Aorta (tissue), 4 donors: Measurements from ENCODE around the gene AKT1S1. TPM values are rescaled to one million over a fixed set of nuclear protein-coding genes. Genes with fewer than 3 reads are reported as not detected.

Source experiments
- microRNA-seq, 2 donors: library from miRNA; unstranded; fragments of <30 nt; microRNA quantifications; one replicate each; pipeline ENCODE4 v1.2.0, GENCODE V29; 2020
- polyA plus RNA-seq, 2 donors: library from polyadenylated mRNA; stranded (reverse); fragments of 200-250 nt; gene quantifications; one replicate each; pipeline ENCODE4 v1.2.3, GENCODE V29; 2013
- total RNA-seq, 2 donors: library from RNA; stranded (reverse); fragmentation: NEBNext Ultra II Directional; extraction: Animal tissue kit (Norgen Biotek cat#: 25700); gene quantifications; one replicate each; pipeline ENCODE4 v1.2.1, GENCODE V29; 2021
- donor health status: healthy with polysubstance abuse.
- donor health status: Bipolar disorder and iron deficiency.
- donor health status: DM: no; HTN: no; CAD: no.
- donor health status: DM: yes; HTN: yes; CAD: no.

Gene AKT1S1
- total and polyA plus RNA-seq, 4 donors, result 24.4 to 44.6 (median 27.7) TPM

Small RNA genes within 50 kb of the gene (microRNA-seq; reads per million reads assigned to microRNA genes)
- gene MIR4749 (0.99 to 1.8 reads per million in 2 donors), gene MIR4750 (0 to 1.2 reads per million in 2 donors), gene MIR6800 (0 reads per million in 2 donors)

Other genes starting within 250 kb of the AKT1S1 start
- gene RRAS, start 237.2 kb downstream of the AKT1S1 start, total RNA-seq, result 100 to 1,000 TPM; 139 to 167 TPM
- 100 to 1,000 TPM; 320 to 407 TPM for gene RRAS, start 237.2 kb downstream of the AKT1S1 start, polyA plus RNA-seq
- 10 to 100 TPM; 53.0 to 54.5 TPM for gene SCAF1, start 235.1 kb downstream of the AKT1S1 start, total RNA-seq
- gene SCAF1, start 235.1 kb downstream of the AKT1S1 start, polyA plus RNA-seq, result 10 to 100 TPM; 10.1 to 19.0 TPM
- gene IRF3, start 211.5 kb downstream of the AKT1S1 start, total RNA-seq, result 10 to 100 TPM; 53.7 to 82.7 TPM
- gene IRF3, start 211.5 kb downstream of the AKT1S1 start, polyA plus RNA-seq, result 100 to 1,000 TPM in 1 of 2 donors, 10 to 100 TPM in 1; 37.8 to 278 TPM
- 10 to 100 TPM in 1 of 2 donors, 1 to 10 TPM in 1; 9.9 to 14.0 TPM for gene BCL2L12, start 211.4 kb downstream of the AKT1S1 start, total RNA-seq
- gene BCL2L12, start 211.4 kb downstream of the AKT1S1 start, polyA plus RNA-seq, result 10 to 100 TPM in 1 of 2 donors, 1 to 10 TPM in 1; 5.8 to 16.4 TPM
- gene PRMT1, start 200.1 kb downstream of the AKT1S1 start, total RNA-seq, result 10 to 100 TPM; 76.5 to 88.3 TPM
- 100 to 1,000 TPM in 1 of 2 donors, 10 to 100 TPM in 1; 68.5 to 110 TPM for gene PRMT1, start 200.1 kb downstream of the AKT1S1 start, polyA plus RNA-seq
- gene ADM5, start 187.8 kb downstream of the AKT1S1 start, total RNA-seq, result 1 to 10 TPM in 1 of 2 donors, under 1 TPM in 1; 0.94 to 4.8 TPM
- gene ADM5, start 187.8 kb downstream of the AKT1S1 start, polyA plus RNA-seq, result under 1 TPM; 0.13 to 0.63 TPM
- 10 to 100 TPM in 1 of 2 donors, 1 to 10 TPM in 1; 6.5 to 24.4 TPM for gene CPT1C, start 186.2 kb downstream of the AKT1S1 start, total RNA-seq
- 1 to 10 TPM; 1.9 to 5.7 TPM for gene CPT1C, start 186.2 kb downstream of the AKT1S1 start, polyA plus RNA-seq
- 1 to 10 TPM in 1 of 2 donors, under 1 TPM in 1; 0.42 to 2.6 TPM for gene TSKS, start 114.0 kb downstream of the AKT1S1 start, total RNA-seq
- gene TSKS, start 114.0 kb downstream of the AKT1S1 start, polyA plus RNA-seq, result under 1 TPM in 1 of 2 donors, not detected in 1; 0.38 TPM
- gene AP2A1, start 110.4 kb downstream of the AKT1S1 start, total RNA-seq, result 10 to 100 TPM; 71.3 to 77.5 TPM
- 10 to 100 TPM; 19.9 to 63.1 TPM for gene AP2A1, start 110.4 kb downstream of the AKT1S1 start, polyA plus RNA-seq
- gene FUZ, start 64.1 kb downstream of the AKT1S1 start, total RNA-seq, result 10 to 100 TPM in 1 of 2 donors, 1 to 10 TPM in 1; 9.3 to 18.1 TPM
- 10 to 100 TPM; 11.5 to 27.8 TPM for gene FUZ, start 64.1 kb downstream of the AKT1S1 start, polyA plus RNA-seq
- 10 to 100 TPM; 27.2 to 40.3 TPM for gene MED25, start 59.1 kb downstream of the AKT1S1 start, total RNA-seq
- 10 to 100 TPM; 18.3 to 52.8 TPM for gene MED25, start 59.1 kb downstream of the AKT1S1 start, polyA plus RNA-seq
- 100 to 1,000 TPM; 103 to 133 TPM for gene PTOV1, start 26.2 kb downstream of the AKT1S1 start, total RNA-seq
- gene PTOV1, start 26.2 kb downstream of the AKT1S1 start, polyA plus RNA-seq, result 100 to 1,000 TPM in 1 of 2 donors, 10 to 100 TPM in 1; 50.0 to 142 TPM
- gene PNKP, start 9.8 kb downstream of the AKT1S1 start, total RNA-seq, result 10 to 100 TPM; 65.2 to 76.5 TPM
- 10 to 100 TPM; 23.7 to 93.0 TPM for gene PNKP, start 9.8 kb downstream of the AKT1S1 start, polyA plus RNA-seq
- 10 to 100 TPM; 41.1 to 52.4 TPM for gene TBC1D17, start 347 bp upstream of the AKT1S1 start, total RNA-seq
- 100 to 1,000 TPM in 1 of 2 donors, 10 to 100 TPM in 1; 22.7 to 102 TPM for gene TBC1D17, start 347 bp upstream of the AKT1S1 start, polyA plus RNA-seq
- gene IL4I1, start 19.5 kb upstream of the AKT1S1 start, total RNA-seq, result 1 to 10 TPM in 1 of 2 donors, under 1 TPM in 1; 0.84 to 7.2 TPM
- gene IL4I1, start 19.5 kb upstream of the AKT1S1 start, polyA plus RNA-seq, result under 1 TPM in 1 of 2 donors, not detected in 1; 0.50 TPM
- 10 to 100 TPM; 13.8 to 43.3 TPM for gene ATF5, start 51.9 kb upstream of the AKT1S1 start, total RNA-seq
- 10 to 100 TPM; 11.6 to 24.0 TPM for gene ATF5, start 51.9 kb upstream of the AKT1S1 start, polyA plus RNA-seq
- gene NUP62, start 52.1 kb upstream of the AKT1S1 start, total RNA-seq, result 10 to 100 TPM; 27.7 to 39.8 TPM
- 10 to 100 TPM; 13.3 to 17.3 TPM for gene NUP62, start 52.1 kb upstream of the AKT1S1 start, polyA plus RNA-seq
- gene SIGLEC11, start 83.8 kb upstream of the AKT1S1 start, total RNA-seq, result 1 to 10 TPM; 1.8 to 3.1 TPM
- 1 to 10 TPM in 1 of 2 donors, under 1 TPM in 1; 0.82 to 1.4 TPM for gene SIGLEC11, start 83.8 kb upstream of the AKT1S1 start, polyA plus RNA-seq
- 10 to 100 TPM; 36.7 to 40.5 TPM for gene VRK3, start 148.0 kb upstream of the AKT1S1 start, total RNA-seq
- gene VRK3, start 148.0 kb upstream of the AKT1S1 start, polyA plus RNA-seq, result 10 to 100 TPM; 23.7 to 27.0 TPM
- gene ZNF473, start 148.7 kb upstream of the AKT1S1 start, total RNA-seq, result 1 to 10 TPM; 8.0 to 9.5 TPM
- gene ZNF473, start 148.7 kb upstream of the AKT1S1 start, polyA plus RNA-seq, result 1 to 10 TPM in 1 of 2 donors, under 1 TPM in 1; 0.75 to 2.3 TPM